GM15510 (cell line): ENCODE data around the gene MYO16.

Experiments
- POLR2A ChIP-seq: IDR thresholded peaks from 3 replicates; pipeline ENCODE4 v1.6.1; 2011; ENCODE audit warnings: borderline replicate concordance; ENCODE audit not compliant: insufficient read length; ENCODE audit errors: extremely low read depth

The MYO16 gene

DNA sequence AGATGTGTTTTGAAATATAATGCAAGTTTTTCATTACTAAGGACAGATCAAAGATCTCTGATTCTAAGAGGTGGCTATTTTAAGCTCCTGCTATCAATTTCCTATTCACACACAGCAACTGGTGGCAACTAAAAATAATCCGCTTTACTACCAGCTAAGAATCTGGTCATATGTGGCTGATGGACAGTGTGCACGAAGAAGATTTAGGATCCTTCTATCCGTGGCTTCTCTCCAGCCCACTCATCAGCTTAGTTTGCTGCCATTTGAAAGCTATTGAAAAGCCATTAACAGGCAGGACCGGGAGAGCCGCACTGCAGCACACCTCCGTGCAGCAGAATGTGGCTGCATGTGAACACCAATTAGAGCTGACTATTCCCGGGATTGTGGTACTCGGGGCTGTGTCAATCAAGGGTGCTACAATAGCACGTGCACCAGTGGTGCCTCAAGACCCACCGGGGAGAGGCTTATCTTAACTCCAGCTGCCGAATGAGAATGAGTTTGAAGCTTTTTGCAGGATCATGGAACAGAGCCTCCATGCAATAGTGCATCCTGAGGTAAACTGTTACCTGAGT is at the start of gene MYO16:
TSS of gene MYO16 (plus strand) at position 431 of the 572 bp plus-strand sequence. CDS start 234 bp downstream, outside the sequence.
- TF ChIP-seq POLR2A, result no peak

DNA sequence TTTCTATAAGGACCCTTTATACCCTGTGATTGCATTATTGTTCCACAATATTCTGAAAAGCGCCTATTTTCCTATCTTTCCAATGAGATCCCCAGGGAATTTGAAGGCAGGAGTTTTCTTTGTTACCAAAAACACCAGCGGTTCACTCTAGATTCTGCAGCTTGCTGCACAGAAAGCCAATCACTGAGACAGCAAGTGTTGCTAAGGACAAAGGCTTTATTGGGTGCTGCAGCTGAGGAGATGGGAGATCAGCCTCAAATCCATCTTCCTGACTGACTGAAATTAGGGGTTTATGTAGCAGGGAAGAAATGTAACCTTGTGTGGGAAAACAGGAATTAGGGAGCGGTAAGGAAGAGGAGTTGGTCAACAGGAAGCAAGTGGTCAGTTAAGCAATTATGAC is 42.6 kb upstream of the MYO16 start:
- TF ChIP-seq POLR2A, result no peak

DNA sequence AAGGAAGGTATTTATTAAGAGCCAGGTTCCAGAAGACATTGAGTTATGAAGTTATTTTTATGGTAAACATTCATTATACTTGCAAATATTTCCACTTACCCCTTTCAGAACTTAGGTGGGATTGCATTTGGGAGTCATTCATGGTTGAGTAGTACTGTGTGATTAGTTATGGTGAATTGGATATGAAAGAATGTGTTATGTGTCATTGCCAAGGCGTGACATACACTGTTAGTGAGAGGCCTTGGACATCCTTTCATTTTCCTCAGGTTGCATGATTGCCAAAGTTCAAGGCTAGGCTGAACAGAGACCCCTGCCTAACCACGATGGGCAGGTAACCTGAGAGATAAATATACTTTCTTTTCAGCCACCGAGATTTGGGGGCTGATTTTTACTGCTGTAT is 40.9 kb upstream of the MYO16 start:
- no peak for TF ChIP-seq POLR2A

DNA sequence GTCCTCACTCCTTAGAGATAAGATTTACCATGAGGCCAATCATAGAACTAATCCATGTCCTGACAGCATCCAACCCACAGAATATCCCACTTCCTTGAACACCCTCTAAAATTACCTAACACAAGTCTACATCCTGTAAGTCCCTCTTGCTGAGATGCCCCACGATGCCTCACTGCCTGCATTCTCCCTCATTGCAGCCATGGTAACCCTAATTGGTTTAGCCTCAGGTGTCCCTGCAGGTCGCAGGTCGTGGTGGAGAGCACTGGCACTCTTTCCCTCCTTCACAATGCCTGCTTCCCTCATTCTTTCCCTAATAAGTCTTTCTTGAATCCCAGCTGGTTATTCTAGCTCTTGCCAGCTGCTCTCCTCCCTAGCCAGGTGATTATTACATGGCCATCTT is 35.3 kb upstream of the MYO16 start:
- no peak for TF ChIP-seq POLR2A

DNA sequence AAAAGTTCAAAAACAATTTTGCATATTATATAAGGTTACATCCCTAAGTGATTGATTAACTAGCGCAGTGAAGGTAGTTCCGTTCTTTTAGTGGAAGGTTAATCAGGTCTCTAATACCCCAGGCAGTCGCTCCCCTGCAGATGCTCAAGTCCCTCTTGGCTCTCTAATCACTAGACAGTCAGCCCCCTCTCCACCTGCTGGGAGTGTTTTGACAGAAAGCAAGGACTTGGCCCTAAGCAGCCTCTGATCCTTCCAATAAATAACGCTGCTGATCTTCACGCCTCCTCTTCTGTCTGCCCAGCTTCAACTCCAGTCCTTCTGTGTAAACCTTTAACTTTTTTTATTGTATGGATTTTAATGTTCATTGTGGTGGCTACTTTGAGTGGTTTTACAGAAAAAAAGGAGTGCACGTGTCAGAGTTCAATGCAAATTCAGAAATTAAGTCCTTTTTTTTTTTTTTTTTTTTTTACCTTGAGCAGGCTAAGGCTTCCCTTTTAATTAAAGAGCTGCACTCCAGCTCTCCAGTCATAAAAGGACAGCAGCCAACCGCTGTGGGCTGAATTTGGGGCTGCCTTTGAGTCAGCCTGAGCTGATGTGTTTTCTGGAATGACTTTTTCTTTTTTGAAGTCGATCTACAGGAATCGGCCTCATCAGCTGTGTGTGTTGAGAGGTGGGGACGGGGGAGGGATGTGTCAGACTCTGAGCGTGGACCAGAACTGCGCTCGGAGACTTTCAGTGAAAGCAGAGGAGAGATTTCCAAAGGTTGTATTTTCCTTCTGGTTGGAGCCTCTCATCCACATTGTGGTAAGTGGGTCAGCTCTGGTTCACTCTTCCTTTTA is 33.8 kb upstream of the MYO16 start:
- no peak for TF ChIP-seq POLR2A

DNA sequence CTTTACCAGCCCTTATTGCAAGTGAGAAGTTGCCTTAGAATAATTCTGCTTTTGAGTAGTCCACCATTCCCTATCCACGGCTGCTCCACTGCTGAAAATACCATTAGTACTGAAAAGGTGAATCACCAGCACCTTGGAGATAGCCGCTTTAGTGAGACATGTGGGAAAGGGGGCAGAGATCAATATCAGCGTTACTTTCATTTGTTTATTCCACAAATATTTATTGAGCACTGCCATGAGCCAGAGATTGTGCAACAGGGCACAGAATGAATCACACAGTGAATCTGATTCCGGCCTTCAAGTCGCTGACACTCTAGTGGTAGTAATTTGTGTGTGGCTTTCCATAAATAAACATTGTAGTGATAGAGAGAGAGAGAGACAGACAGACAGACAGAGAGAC is 31.5 kb upstream of the MYO16 start:
- TF ChIP-seq POLR2A, result no peak

DNA sequence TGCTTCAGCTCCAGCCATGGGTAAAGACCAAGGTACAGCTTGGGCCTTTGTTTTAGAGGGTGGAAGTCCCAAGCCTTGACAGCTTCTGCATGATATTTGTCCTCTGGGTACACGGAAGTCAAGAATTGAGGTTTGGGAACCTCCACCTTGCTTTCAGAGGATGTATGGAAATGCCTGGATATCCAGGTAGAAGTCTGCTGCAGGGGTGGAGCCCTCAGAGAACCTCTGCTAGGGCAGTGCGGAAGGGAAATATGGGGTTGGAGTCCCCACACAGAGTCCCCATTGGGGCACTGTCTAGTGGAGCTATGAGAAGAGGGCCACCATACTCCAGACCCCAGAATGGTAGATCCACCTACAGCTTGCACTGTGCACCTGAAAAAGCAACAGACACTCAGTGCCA is 23.0 kb upstream of the MYO16 start:
- TF ChIP-seq POLR2A, result no peak

DNA sequence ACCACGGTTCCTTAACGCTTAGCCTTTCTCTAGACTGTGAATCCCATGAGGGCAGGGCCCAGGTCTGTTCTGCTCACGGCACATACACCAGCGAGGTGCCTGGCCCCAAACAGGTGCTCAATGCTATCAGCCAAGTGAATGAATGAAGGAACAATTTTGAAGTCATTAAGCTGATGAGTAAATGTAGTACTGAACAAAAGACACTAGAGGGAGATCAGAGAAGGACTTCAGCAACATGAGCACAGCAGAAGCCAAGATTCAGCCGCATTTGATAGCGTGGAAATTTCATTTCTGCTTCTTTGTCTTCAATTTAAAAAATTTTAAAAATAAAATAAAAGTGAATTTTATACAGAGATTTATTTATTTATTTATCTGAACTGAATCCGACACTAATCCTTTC is 20.1 kb upstream of the MYO16 start:
- no peak for TF ChIP-seq POLR2A

DNA sequence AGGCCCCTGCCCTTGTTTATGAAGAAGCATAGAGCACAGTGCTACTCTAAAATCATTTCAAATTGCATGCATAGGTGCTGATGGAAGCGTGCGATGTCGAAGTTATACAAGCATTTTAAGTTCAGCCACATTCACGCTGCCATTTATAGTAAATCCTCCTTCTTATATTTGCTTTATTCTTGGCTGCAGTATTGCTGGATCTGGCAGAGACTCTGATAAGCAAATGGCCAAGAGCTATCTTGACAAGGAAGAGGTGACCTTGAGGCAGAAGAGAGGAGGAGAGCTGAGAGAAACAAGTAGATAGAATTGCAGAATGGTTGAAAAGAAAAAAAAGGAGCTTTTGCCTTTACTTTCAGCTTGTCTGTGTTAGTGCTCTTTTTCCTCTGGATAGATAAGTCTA is 18.9 kb upstream of the MYO16 start:
- TF ChIP-seq POLR2A, result no peak

DNA sequence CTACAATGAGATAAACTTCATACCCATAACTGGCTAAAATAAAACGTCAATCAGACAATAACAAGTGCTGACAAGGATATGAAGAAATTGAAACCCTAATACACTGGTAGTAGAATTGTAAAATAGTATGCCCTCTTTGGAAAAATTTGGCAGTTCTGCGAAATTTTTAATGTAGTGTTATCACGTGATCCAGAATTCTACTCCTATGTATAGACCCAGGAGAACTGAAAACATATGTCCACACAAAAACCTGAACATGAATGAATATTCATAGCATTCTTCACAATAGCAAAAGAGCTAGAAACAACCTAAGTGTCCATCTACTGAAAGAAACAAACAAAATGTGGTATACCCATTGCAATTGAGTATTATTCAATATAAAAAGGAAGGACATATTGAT is 14.2 kb upstream of the MYO16 start:
- TF ChIP-seq POLR2A, result no peak

DNA sequence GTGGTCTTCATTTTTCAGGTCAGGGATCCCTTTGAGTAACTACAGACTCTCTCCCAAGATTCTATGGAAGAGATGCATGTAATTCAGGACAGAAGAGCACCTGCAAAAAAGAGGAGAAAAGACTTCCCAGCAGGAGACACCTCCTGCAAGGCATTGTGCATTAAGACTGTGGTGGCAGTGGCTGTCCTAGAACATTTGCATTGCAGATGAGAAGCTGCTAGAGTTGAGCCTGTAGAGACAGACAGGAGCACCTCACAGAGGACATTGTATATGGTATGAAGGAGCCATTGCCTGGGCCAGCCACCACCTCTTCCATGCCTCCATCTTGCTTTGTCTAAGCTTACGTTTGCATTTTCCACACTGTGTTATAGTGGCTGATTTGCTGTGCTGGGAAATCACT is 11.2 kb upstream of the MYO16 start:
- no peak for TF ChIP-seq POLR2A

DNA sequence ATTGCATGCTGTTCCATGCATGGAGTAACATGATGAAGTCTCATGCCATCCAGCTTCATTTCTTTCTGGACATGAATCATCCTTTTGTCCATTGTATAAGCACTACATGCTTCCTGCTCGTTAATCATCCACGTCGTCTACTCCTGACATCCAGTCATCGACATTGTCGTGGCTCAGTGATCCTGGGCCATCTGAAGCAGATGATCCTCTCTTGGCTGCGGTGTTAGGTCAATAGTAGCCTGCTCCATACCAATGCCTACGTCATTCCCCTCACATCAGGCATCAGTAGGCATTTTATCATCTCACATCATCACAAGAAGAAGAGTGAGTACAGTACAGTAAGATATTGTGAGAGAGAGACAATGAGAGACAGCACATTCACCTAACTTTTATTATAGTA is 7.9 kb upstream of the MYO16 start:
- no peak for TF ChIP-seq POLR2A

DNA sequence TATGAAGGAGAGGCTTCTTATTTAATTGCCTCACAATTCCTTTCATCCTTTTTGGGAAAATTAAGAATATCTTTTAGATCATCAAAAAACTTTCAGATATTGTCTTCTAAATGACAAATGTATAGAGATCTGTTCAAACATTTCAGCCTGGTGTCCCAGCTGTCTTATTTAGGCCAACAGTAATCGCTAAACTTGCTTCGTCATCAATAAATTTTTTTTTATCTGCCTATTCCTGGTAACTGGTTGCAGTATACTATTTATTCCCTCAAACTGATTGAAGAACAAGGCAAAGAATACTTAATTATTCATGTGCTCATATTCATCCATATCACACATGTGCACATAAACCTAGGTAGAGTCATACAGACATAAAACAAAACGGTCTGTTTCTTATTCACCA is 5.3 kb upstream of the MYO16 start:
- TF ChIP-seq POLR2A, result no peak

DNA sequence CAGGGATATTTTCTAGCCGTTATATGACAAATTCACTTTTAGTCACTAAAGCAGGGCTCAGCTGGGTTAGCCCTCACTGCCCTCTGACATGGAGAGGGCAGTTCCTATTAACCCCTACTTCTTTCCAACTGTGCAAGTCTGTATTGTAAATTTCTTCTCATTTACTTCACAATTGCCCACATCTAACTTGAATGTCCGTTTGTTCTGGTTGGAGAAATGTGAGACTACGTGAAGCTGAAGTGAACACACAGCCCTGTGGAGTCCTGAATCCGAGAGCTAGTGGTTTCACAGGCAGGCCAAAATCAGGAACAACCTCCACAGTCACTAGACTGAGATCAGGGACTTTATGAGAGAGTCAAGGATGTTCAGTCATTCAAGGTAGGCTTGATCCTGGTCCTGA is 4.4 kb upstream of the MYO16 start:
- no peak for TF ChIP-seq POLR2A

DNA sequence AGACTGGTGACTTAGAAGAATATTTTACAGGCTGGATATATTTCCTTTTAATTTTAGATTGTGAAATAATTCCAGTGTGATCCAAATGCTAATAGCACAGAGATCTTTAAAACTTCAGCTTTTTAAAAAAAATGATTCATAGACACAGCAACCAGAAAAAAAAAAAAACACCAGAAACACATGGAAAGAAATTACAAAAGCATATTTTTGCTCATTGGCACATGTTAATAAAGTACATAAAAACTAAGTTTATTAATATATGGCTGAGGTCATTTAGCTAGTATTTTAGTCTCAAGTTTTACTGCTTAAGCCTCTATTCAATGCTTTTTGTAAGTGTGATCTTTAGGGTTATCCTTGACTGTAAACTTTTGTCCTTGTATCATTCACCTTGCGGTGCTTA is 577 bp downstream of the MYO16 start:
- TF ChIP-seq POLR2A, result no peak

DNA sequence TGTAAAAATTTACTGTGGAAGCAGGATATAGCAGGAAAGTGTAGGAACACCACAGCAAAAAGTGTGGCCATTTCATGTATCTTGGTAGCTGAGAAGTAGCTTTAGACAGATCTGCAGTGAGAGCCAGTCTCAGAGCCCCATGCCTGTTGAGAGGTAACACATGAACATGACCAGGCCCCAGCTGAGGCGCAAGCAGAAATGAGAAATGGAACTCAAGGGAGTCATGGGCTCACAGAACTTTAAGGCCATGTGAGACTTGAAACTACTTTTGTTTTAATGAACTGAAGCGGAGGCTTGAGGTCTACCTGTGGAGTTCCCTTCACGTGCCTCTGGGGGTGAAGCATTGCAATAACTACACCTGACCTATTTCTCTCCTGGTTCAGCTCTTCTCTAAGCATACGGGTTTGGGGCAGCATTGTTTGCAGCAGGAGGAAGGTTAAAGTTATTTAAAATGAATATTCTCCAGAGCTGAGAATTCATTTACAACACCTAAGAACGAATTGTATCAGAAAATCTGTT is 3.3 kb downstream of the MYO16 start:
- no peak for TF ChIP-seq POLR2A
